Peyer's patch (tissue), 4 donors: ENCODE measurements around the gene GPC6.

Experiments used
- POLR2A ChIP-seq, 2 donors: fragments of 450-650 bp; IDR thresholded peaks; one replicate each; pipeline ENCODE4 v1.5.1; 2017; ENCODE audit warnings: antibody characterized with exemption in 2 of 2, mild to moderate bottlenecking in 2 of 2, moderate library complexity in 2 of 2
- TF ChIP-seq, protein P1 (sequence below), 6 experiments: fragments of 450-650 bp in 4 of 6; fragments of 200-600 bp in 2 of 6; sonication (generic) in 1 of 6; IDR thresholded peaks; one replicate each; pipeline ENCODE4 v1.5.1; 2017 to 2019; ENCODE audit warnings: antibody characterized with exemption in 6 of 6, mild to moderate bottlenecking in 3 of 6, moderate library complexity in 1 of 6

DNA sequence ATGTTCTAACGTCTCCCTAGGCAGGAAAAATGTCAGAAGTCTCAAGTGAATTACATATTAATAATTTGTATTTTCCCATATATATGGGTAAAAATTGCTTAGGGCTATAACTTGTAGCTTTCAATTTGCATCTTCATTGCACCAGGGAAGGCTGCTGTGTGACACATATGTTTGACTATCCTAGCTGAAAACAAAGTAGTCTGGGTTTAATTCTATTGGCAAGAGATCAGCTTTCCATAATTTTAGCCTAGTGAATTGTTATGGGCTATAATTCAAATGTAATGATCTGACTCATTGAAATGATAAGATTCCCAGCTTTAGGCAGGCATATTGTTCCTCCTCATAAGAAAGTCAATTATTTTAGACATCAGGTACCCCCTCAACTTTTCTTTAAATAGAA is 699.8 kb downstream of the GPC6 start:
- TF ChIP-seq, protein P1, sequence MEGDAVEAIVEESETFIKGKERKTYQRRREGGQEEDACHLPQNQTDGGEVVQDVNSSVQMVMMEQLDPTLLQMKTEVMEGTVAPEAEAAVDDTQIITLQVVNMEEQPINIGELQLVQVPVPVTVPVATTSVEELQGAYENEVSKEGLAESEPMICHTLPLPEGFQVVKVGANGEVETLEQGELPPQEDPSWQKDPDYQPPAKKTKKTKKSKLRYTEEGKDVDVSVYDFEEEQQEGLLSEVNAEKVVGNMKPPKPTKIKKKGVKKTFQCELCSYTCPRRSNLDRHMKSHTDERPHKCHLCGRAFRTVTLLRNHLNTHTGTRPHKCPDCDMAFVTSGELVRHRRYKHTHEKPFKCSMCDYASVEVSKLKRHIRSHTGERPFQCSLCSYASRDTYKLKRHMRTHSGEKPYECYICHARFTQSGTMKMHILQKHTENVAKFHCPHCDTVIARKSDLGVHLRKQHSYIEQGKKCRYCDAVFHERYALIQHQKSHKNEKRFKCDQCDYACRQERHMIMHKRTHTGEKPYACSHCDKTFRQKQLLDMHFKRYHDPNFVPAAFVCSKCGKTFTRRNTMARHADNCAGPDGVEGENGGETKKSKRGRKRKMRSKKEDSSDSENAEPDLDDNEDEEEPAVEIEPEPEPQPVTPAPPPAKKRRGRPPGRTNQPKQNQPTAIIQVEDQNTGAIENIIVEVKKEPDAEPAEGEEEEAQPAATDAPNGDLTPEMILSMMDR (IDR thresholded peaks at IDR 0.05), result no peak
- no peak for TF ChIP-seq POLR2A (IDR thresholded peaks at IDR 0.05)
